ENCODE data around the gene OVOL3. TPM values are rescaled to one million over a fixed set of nuclear protein-coding genes. Genes with fewer than 3 reads are reported as not detected.
"Not testable (repeated sequence)": the region's sequence is repeated elsewhere in the genome, so short reads cannot be mapped to it uniquely, and the experiment has no call there.

The OVOL3 gene
- not detected for total RNA-seq

DNA sequence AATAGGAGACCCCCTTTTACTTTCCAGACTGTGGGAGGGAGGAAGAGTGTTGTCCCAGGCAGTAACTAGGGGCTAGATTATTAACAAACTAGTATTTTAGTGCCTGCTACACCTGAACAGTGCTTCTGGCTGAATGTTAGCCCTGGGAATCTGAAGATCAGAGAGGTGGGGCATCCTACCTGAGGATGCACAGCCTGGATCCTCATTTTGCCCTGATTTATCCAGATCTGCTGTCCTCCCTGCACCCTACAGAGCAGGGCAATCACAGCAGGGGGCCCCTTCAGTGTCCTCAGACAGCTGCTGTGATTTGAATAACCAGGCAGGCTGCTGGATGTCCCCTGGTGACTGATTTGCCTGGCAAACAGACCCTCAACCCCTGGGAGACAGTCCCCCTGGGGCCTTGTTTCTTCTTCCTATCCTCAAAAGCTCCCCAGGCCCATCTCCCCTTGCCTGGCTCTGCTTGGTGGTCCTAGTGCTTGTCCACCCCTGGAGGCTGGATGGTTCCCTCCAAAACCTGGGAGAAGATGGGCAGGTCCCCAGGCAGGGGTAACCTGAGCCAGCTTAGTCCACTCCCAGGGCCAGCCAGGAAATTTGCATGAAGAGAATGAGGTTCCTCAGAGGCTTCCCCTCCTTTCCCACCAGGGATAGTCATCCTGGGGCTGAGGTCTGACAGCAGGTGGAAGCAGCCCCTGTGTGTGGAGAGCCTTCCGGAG, at the start of gene OVOL3:
OVOL3 (plus strand) TSS at position 657 of the 713 bp plus-strand sequence. CDS start 60 bp downstream, outside the sequence.
- 67% methylated on average over 1 of the region's 1 CpG for WGBS
- Histone ChIP-seq H3K9me3 (no peaks in the 10 kb centered on the region), H3K27ac (replicated peaks in 1 of 4) (no peak within 1 kb of the TSS), H3K36me3 (peaks cover 14 to 65% (median 40%) of the 10 kb centered on the region in 4 donors), H3K4me1 (peaks cover 10 to 18% (median 14%) of the 10 kb centered on the region in 4 donors), H3K27me3 (no peaks in the 10 kb centered on the region), H3K4me3 (no peak within 1 kb of the TSS)
- DNase-seq (ENCODE audit: extremely low spot score): no peak
- intact Hi-C loops (cut with DNase I): loop anchor here (5.0 kb wide), 2 partner anchors 53 to 113 kb away; partner anchors contain the start of gene SDHAF1
- TF ChIP-seq EP300 (IDR thresholded peaks at IDR 0.05): no peak
- TF ChIP-seq POLR2AphosphoS5 (IDR thresholded peaks at IDR 0.05): no peak
- no peak for TF ChIP-seq POLR2A (IDR thresholded peaks at IDR 0.05; ENCODE audit: low read depth)
- TF ChIP-seq, protein P1, sequence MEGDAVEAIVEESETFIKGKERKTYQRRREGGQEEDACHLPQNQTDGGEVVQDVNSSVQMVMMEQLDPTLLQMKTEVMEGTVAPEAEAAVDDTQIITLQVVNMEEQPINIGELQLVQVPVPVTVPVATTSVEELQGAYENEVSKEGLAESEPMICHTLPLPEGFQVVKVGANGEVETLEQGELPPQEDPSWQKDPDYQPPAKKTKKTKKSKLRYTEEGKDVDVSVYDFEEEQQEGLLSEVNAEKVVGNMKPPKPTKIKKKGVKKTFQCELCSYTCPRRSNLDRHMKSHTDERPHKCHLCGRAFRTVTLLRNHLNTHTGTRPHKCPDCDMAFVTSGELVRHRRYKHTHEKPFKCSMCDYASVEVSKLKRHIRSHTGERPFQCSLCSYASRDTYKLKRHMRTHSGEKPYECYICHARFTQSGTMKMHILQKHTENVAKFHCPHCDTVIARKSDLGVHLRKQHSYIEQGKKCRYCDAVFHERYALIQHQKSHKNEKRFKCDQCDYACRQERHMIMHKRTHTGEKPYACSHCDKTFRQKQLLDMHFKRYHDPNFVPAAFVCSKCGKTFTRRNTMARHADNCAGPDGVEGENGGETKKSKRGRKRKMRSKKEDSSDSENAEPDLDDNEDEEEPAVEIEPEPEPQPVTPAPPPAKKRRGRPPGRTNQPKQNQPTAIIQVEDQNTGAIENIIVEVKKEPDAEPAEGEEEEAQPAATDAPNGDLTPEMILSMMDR (IDR thresholded peaks at IDR 0.05): no peak

DNA sequence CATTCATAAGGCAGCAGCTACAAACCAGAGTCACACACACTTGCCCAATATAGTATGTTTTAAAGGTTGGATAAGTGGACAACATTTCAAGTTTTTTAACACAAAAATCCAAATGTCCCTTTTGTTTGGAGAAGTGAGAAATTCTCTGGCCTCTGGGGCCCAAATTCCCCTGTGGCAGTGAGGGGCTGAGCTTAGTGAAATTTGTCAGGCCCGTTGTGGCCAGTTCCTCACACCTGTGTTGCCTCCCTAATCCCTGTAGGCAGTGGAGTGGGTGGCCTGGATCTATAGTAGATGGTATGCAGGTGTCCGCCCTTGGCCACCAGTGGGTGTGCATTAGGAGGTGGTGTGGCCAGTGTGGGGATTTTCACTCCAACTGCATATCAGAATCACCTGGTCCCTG, 49.6 kb upstream of the OVOL3 start:
- Histone ChIP-seq H3K36me3 (no peaks in the 10 kb centered on the region), H3K4me1 (no peaks in the 10 kb centered on the region), H3K9me3 (no peaks in the 10 kb centered on the region), H3K27ac (replicated peaks in 1 of 4) (no peak overlapping the region), H3K4me3 (no peak overlapping the region), H3K27me3 (no peaks in the 10 kb centered on the region)
- WGBS: 100% methylated on average over 2 of the region's 2 CpGs
- intact Hi-C loops (cut with DNase I): loop anchor here (10.0 kb wide), 1 partner anchor 113 kb away; no protein-coding TSS in a partner anchor
- TF ChIP-seq POLR2AphosphoS5 (IDR thresholded peaks at IDR 0.05) (no peak), POLR2A (IDR thresholded peaks at IDR 0.05; ENCODE audit: low read depth) (no peak)
- no peak for DNase-seq (ENCODE audit: extremely low spot score)

DNA sequence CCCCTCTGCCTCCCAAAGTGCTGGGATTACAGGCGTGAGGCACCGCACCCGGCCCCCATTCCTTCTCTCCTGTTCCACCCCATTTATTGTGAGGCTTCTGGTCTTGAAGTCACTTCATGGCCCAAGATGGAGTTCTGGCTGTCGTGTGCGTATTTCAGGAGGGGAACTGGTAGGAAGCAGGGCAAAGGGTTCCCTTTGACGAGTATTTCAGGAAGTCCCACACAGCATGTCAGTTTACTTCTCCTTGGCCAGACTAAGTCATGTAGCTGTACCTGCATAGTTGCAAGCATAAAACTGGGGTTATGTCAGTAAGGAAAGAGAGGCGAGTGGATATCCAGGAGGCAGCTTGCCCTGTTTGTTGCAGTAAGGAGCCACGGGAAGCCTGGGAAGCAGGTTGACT, 46.1 kb upstream of the OVOL3 start:
- Histone ChIP-seq H3K4me3 (no peak overlapping the region), H3K27me3 (no peaks in the 10 kb centered on the region), H3K9me3 (no peaks in the 10 kb centered on the region), H3K27ac (replicated peaks in 1 of 4) (no peak overlapping the region), H3K4me1 (no peaks in the 10 kb centered on the region), H3K36me3 (no peaks in the 10 kb centered on the region)
- DNase-seq (ENCODE audit: extremely low spot score): no peak
- 89% methylated on average over 8 of the region's 8 CpGs for WGBS
- TF ChIP-seq, protein P1 (IDR thresholded peaks at IDR 0.05): no peak
- TF ChIP-seq POLR2AphosphoS5 (IDR thresholded peaks at IDR 0.05) (no peak), EP300 (IDR thresholded peaks at IDR 0.05) (no peak), POLR2A (IDR thresholded peaks at IDR 0.05; ENCODE audit: low read depth) (no peak)
- intact Hi-C loops (cut with DNase I): loop anchor here (10.0 kb wide), 1 partner anchor 110 kb away; no protein-coding TSS in a partner anchor

DNA sequence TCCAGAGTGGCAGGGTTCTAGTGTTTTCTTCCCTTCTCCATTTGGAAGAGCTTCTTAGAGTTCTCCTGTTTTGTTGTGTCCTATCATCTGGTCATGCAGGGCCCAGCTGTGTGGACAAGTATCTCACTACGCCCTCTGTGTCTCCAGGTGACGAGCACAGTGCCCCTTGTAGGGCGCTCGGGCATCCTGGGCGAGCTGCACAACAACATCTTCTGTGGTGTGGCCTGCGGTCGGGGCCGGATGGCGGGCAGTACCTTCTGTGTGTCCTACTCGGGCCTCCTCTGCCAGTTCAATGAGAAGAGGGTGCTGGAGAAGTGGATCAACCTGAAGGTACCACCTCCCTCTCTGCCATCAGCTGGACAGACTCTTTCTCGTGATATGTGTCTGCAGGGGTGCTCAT, 43.3 kb upstream of the OVOL3 start:
- no peak overlapping the region for H3K27ac ChIP-seq (replicated peaks in 1 of 4)
- no peak overlapping the region for H3K4me3 ChIP-seq
- TF ChIP-seq EP300 (IDR thresholded peaks at IDR 0.05) (no peak), POLR2AphosphoS5 (IDR thresholded peaks at IDR 0.05) (no peak), POLR2A (IDR thresholded peaks at IDR 0.05; ENCODE audit: low read depth) (no peak)
- TF ChIP-seq, protein P1 (IDR thresholded peaks at IDR 0.05): no peak
- intact Hi-C loops (cut with DNase I): loop anchor here (10.0 kb wide), 1 partner anchor 107 kb away; no protein-coding TSS in a partner anchor
- WGBS: 100% methylated on average over 1 of the region's 11 CpGs
- no peak for DNase-seq (ENCODE audit: extremely low spot score)
- no peaks in the 10 kb centered on the region for H3K4me1 ChIP-seq
- no peaks in the 10 kb centered on the region for H3K36me3 ChIP-seq
- no peaks in the 10 kb centered on the region for H3K27me3 ChIP-seq
- H3K9me3 ChIP-seq: no peaks in the 10 kb centered on the region

DNA sequence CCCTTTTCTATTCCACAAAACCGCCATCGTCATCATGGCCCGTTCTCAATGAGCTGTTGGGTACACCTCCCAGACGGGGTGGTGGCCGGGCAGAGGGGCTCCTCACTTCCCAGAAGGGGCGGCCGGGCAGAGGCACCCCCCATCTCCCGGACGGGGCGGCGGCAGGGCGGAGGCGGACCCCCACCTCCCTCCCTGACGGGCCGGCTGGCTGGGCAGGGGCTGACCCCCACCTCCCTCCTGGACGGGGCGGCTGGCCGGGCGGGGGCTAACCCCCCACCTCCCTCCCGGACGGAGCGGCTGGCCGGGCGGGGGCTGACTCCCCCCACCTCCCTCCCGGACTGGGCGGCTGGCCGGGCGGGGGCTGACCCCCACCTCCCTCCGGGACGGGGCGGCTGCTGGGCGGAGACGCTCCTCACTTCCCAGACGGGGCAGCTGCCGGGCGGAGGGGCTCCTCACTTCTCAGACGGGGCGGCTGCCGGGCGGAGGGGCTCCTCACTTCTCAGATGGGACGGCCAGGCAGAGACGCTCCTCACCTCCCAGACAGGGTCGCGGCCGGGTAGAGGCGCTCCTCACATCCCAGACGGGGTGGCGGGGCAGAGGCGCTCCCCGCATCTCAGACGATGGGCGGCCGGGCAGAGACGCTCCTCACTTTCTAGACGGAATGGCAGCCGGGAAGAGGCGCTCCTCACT, 42.0 kb upstream of the OVOL3 start:
- intact Hi-C loops (cut with DNase I): loop anchor here (10.0 kb wide), 1 partner anchor 106 kb away; no protein-coding TSS in a partner anchor
- not testable (repeated sequence) for H3K27me3 ChIP-seq; DNase-seq (ENCODE audit: extremely low spot score); H3K4me1 ChIP-seq; H3K9me3 ChIP-seq; H3K4me3 ChIP-seq; H3K36me3 ChIP-seq; H3K27ac ChIP-seq (replicated peaks in 1 of 4)
- 95% methylated on average over 28 of the region's 57 CpGs for WGBS
